T-helper 17 cell (primary cell): ENCODE data around the gene GLUL. TPM values are rescaled to one million over a fixed set of nuclear protein-coding genes. Genes with fewer than 3 reads are reported as not detected.
"Not testable (repeated sequence)": the region's sequence is repeated elsewhere in the genome, so short reads cannot be mapped to it uniquely, and the experiment has no call there.

Experiments
- ATAC-seq: fragments of 150-1000 bp; cut with Tn5 transposase; 2 replicates; pipeline ENCODE4 v1.10.0; 2021; ENCODE audit warnings: mild to moderate bottlenecking, moderate library complexity
- DNase-seq, 3 donors: peaks; one replicate each; pipeline versions ENCODE4 v3.0.0 to v3.0.0-alpha.2; 2020 to 2021
- H3K9me3 ChIP-seq: one replicate; pipeline ENCODE4 v1.7.0; 2013; ENCODE audit warnings: low read length, mild to moderate bottlenecking; ENCODE audit not compliant: control insufficient read depth, poor library complexity, severe bottlenecking
- H3K27ac Mint-ChIP-seq: one replicate; pipeline ENCODE4 v1.8.0; 2022; ENCODE audit warnings: mild to moderate bottlenecking, moderate library complexity, mixed read lengths
- H3K27me3 Mint-ChIP-seq: one replicate; pipeline ENCODE4 v1.8.0; 2022; ENCODE audit warnings: mixed read lengths
- H3K36me3 Mint-ChIP-seq: one replicate; pipeline ENCODE4 v1.8.0; 2022; ENCODE audit warnings: low read depth, mixed read lengths
- H3K4me1 Mint-ChIP-seq: one replicate; pipeline ENCODE4 v1.8.0; 2022; ENCODE audit warnings: mild to moderate bottlenecking, mixed read lengths
- H3K4me3 Mint-ChIP-seq: one replicate; pipeline ENCODE4 v1.8.0; 2022; ENCODE audit warnings: mild to moderate bottlenecking, moderate library complexity, mixed read lengths
- total RNA-seq, 4 donors: library from RNA in 2 of 4; stranded (reverse) in 2 of 4; gene quantifications; one replicate each; pipeline ENCODE4 v1.2.3 and lab custom pipeline; 2022 to 2026

GLUL gene
- total RNA-seq, 2 donors from 2014 or later: 106 to 127 TPM

DNA sequence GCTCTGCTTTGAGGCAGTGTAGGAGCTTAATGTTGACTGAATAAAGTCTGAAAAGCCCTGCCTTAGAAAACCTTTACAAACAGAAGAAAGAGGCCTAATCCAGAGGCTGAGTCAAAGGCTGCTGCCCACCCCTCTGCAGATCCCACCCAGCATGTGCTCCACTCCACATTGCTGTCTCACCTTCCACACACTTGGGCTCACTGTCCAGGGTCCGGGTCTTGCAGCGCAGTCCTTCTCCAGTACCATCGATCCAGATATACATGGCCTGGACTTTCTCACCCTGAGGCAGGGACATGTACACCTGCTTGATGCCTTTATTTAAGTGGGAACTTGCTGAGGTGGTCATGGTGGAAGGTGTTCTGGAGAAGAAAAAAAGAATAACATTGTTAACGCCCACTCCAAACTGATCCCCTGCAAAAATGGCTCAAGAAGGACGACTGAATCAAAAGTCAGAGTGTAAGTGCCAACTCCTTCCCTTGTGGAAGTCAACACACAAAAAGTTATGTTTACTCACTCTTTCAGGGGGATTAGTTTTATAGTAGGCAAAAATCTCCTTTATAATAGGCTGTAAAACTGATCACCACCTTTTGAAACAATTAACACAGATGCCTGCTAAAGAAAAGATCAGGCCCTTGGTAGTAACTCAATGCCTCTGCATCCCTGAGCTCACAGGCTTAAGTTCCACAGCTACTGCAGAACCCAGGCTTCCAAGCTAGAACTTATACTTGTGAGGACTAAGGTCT, 3.0 kb downstream of the GLUL start:
- no peaks in the 10 kb centered on the region for H3K9me3 ChIP-seq
- DNase-seq: no peak
- H3K27me3 Mint-ChIP-seq: no peaks in the 10 kb centered on the region
- H3K4me3 Mint-ChIP-seq: peak overlapping the region; percentile 98
- ATAC-seq: no peak
- no peak overlapping the region for H3K27ac Mint-ChIP-seq
- H3K36me3 Mint-ChIP-seq: peaks cover 13% of the 10 kb centered on the region
- peaks cover 26% of the 10 kb centered on the region for H3K4me1 Mint-ChIP-seq

DNA sequence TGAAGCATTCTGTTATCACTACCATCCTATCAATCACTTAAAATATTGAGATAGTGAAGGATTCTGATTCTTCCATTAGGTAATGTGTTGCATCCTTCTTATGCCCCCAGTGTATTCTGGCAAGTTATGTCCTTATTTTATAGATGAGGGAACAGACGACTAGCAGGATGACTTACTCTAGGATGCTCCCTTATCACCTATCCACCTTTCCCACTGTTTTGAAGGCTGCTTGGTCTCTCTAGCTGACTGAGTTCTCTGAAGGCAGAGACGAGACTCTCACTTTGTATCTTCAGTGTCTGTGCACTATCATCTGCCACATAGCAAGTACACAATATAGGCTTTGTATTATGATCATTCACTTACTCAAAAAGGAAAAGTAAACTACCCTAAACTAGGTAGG, 4.0 kb downstream of the GLUL start:
- Mint-ChIP-seq H3K27me3 (no peaks in the 10 kb centered on the region), H3K36me3 (peaks cover 13% of the 10 kb centered on the region), H3K27ac (no peak overlapping the region), H3K4me1 (peaks cover 22% of the 10 kb centered on the region), H3K4me3 (no peak overlapping the region)
- no peaks in the 10 kb centered on the region for H3K9me3 ChIP-seq
- DNase-seq: no peak
- no peak for ATAC-seq

GRCh38 chr1:182386980-182387379, 4.6 kb downstream of the GLUL start:
- H3K36me3 Mint-ChIP-seq: peaks cover 13% of the 10 kb centered on the region
- DNase-seq: no peak
- H3K27ac Mint-ChIP-seq: no peak overlapping the region
- H3K9me3 ChIP-seq: no peaks in the 10 kb centered on the region
- H3K4me3 Mint-ChIP-seq: no peak overlapping the region
- no peak for ATAC-seq
- no peaks in the 10 kb centered on the region for H3K27me3 Mint-ChIP-seq
- peaks cover 26% of the 10 kb centered on the region for H3K4me1 Mint-ChIP-seq

DNA sequence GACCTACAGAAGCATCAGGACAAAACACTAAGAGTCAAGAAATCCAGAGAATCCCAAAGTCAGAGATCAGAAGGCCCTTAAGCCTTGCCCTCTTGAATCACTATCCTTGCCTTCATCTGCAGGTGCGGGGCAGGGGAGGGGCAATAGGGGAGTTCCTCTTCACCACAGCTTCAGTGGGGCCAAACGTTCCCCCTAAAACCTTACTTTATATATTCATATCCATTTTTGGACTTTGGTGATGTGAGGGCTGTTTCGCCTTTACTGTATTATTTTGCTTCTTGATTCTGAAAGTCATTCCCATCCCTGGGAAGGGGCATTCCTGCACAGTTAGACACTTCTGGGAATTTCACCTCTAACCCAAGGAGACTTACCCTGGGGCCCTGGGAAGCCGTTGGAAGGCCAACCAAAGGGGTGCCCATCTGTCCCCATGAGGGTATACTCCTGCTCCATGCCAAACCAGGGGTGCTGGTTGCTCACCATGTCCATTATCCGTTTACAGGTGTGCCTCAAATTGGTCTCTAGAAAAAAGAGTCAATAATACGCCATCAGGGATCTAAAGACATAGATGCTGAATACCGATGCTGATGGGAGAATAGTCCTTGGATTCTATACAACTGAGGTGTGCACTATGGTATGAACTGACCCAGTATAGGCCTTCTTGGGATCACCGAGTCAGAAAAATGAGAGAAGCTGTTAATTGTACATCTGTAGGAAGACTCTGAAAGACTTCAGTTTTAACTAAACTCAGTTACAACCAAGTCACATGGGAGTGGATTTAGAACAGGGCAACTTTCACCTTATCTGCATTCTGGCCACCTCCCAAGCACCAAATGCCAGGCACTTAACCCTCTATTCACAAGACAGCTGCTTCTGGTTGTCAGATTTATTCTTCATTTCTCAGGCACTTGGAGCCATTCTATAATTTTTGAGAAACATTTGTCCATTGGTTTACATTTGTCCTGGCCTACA, 5.4 kb downstream of the GLUL start:
- no peaks in the 10 kb centered on the region for H3K9me3 ChIP-seq
- no peaks in the 10 kb centered on the region for H3K27me3 Mint-ChIP-seq
- peaks cover 24% of the 10 kb centered on the region for H3K4me1 Mint-ChIP-seq
- H3K27ac Mint-ChIP-seq: no peak overlapping the region
- no peak for ATAC-seq
- DNase-seq: no peak
- peaks cover 11% of the 10 kb centered on the region for H3K36me3 Mint-ChIP-seq
- H3K4me3 Mint-ChIP-seq: no peak overlapping the region

DNA sequence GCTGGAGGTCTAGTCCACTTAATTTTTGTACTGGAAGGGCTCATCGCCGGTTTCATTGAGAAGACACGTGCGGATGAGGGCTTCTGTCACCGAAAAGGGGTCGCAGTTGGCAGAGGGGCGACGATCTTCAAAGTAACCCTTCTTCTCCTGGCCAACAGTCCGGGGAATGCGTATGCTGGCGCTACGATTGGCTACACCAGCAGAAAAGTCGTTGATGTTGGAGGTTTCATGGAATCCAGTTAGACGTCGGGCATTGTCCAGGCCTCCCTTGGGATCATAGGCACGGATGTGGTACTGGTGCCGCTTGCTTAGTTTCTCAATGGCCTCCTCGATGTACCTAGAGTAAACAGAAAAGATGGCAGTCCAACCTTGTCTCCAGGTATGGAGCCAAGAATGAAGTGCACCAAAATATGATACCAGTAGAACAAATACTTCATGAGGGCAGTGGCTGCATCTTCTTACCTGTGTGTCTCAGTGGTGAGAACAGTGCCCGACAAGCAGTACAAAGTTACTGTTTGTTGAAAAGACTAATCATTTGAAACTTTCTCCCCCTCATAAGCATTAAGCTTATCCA, 7.1 kb downstream of the GLUL start:
- Mint-ChIP-seq H3K4me1 (peaks cover 12% of the 10 kb centered on the region), H3K36me3 (peaks cover 8% of the 10 kb centered on the region), H3K27me3 (no peaks in the 10 kb centered on the region), H3K27ac (no peak overlapping the region), H3K4me3 (no peak overlapping the region)
- ATAC-seq (no peak), DNase-seq (no peak)
- H3K9me3 ChIP-seq: no peaks in the 10 kb centered on the region

DNA sequence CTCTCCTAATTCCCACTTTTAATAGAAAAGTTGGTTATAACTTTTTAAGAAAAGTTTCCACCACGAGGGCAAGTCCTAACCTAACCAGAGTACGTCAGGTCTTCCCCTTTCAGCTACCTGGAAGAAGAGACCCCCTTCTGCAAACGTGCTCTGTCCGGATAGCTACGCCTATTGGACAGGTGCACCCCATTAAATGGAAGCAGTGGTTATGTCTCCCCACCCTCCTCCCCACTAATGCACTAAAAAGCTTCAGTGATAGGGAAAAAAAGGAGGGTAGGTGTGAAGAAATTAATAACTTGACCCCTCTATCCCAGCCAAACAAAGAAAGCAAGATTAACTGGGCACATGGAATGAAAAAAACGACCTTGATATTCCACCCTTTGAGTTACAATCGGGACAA, 7.7 kb downstream of the GLUL start:
- DNase-seq: no peak
- no peaks in the 10 kb centered on the region for H3K9me3 ChIP-seq
- H3K27me3 Mint-ChIP-seq: no peaks in the 10 kb centered on the region
- H3K27ac Mint-ChIP-seq: no peak overlapping the region
- no peak overlapping the region for H3K4me3 Mint-ChIP-seq
- H3K4me1 Mint-ChIP-seq: peaks cover 8% of the 10 kb centered on the region
- no peak for ATAC-seq
- H3K36me3 Mint-ChIP-seq: peaks cover 8% of the 10 kb centered on the region

- Mint-ChIP-seq H3K36me3 (peaks cover 5% of the 10 kb centered on the region), H3K4me1 (peaks cover 8% of the 10 kb centered on the region), H3K27me3 (no peaks in the 10 kb centered on the region), H3K4me3 (no peak overlapping the region), H3K27ac (no peak overlapping the region)
- DNase-seq (no peak), ATAC-seq (no peak)
- H3K9me3 ChIP-seq: no peaks in the 10 kb centered on the region
Measured at GRCh38 chr1:182383037-182383661, 8.4 kb downstream of the GLUL start.

DNA sequence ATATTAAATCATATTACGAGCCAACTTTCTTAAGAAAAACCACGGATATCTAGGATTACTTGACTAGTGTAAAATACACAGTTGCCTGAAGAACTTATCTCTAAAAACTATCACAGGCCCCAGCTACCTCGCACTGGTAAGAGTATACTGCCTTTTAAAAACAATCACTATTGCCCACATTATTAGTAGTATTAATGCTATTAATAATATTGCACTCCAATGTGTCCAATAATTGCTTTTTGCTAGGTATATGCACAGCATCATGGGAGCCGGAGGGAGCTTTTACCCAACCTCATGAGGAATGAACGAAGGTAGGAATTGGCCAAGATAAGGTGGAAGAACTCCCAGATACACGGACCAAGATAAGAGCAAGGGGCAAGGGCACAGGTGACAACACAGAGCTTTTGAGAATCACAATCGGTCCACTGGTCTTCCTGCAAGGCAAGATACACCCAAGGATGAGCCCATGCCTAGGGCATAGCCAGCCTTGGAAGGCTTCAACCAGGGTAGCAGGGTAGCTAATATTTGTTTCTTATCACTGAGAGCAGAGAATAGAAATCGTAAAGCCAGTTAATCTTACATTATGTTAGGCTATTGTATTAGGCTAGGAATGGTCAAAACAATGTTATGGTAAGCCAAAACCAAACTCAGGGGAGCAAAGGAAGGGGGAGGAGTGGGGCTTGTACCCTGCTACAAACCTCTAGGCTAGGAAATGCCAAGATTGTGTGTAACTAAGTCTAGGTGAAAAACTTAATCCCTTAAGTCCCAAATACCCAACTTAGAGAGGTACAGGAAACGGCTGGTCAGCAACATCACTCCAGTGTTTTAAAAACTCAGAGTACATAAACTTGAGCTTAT, 9.4 kb downstream of the GLUL start:
- Mint-ChIP-seq H3K4me1 (peaks cover 4% of the 10 kb centered on the region), H3K4me3 (no peak overlapping the region), H3K27me3 (no peaks in the 10 kb centered on the region), H3K36me3 (peaks cover 2% of the 10 kb centered on the region), H3K27ac (no peak overlapping the region)
- DNase-seq (no peak), ATAC-seq (no peak)
- no peaks in the 10 kb centered on the region for H3K9me3 ChIP-seq

DNA sequence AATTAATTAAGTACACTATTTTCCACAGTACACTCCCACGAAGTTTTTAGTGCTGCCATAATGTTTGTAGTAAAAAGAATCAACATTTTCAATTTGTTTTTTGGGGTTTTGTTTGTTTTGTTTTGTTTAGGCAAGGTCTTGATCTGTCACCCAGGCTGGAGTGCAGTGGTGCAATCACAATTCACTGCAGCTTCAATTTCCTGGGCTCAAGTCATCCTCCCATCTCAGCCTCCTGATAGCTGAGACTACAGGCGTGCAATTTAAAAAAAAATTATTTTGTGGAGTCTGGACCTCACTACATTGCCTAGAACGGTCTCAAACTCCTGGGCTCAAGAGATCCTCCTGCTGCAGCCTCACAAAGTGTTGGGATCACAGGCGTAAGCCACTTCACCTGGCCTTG, 11.4 kb downstream of the GLUL start:
- Mint-ChIP-seq H3K4me1 (peaks cover 4% of the 10 kb centered on the region), H3K27ac (peak overlapping the region; percentile 41), H3K4me3 (no peak overlapping the region), H3K36me3 (no peaks in the 10 kb centered on the region), H3K27me3 (no peaks in the 10 kb centered on the region)
- ATAC-seq: no peak
- H3K9me3 ChIP-seq: no peaks in the 10 kb centered on the region
- no peak for DNase-seq

GRCh38 chr1:182379781-182380180, 11.8 kb downstream of the GLUL start:
- peak overlapping the region; percentile 41 for H3K27ac Mint-ChIP-seq
- not testable (repeated sequence) for H3K4me3 Mint-ChIP-seq, DNase-seq, H3K36me3 Mint-ChIP-seq, H3K27me3 Mint-ChIP-seq, H3K9me3 ChIP-seq, ATAC-seq, H3K4me1 Mint-ChIP-seq

DNA sequence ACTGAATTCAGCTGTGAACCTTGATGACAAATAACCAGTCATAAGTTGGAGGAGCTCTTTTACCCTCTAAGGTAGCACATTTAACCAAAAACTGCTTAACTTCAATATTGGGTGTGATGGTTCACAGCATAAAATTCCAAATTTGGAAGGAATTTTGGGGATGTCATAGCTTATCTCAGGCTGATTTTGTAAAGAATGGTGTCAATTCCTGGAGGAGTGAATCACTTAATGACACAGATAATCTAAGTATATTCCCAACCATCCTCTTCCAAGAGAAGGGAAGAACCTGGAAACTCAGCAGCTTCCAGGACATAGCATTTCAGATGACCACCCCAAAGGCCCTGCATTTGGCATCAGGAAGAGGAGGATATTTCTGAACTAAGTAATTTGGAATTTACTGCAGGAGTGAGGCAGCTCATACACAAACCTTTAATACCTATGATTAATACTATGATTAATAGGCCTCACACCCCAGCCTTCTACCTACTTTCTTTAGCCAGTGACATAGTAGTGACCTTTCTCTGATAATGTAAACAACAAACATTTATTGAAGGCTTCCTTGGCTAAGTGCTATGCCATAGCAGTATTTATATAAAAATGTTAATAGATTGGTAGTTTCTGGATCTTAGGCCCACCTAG, 14.5 kb downstream of the GLUL start:
- Mint-ChIP-seq H3K27ac (no peak overlapping the region), H3K4me3 (no peak overlapping the region), H3K27me3 (no peaks in the 10 kb centered on the region), H3K4me1 (peaks cover 2% of the 10 kb centered on the region), H3K36me3 (no peaks in the 10 kb centered on the region)
- ATAC-seq: no peak
- H3K9me3 ChIP-seq: no peaks in the 10 kb centered on the region
- DNase-seq: no peak
